Sigmoid colon (tissue), 7 donors: ENCODE measurements around the gene CWC27. TPM values are rescaled to one million over a fixed set of nuclear protein-coding genes. Genes with fewer than 3 reads are reported as not detected.

ENCODE experiments used
- DNase-seq: peaks from one replicate; pipeline ENCODE4 v3.0.0-alpha.2; 2019
- H3K27ac ChIP-seq, 4 donors: fragments of 200-600 bp; sonication (generic); one replicate each; pipeline ENCODE4 v1.5.1; 2016 to 2019; ENCODE audit warnings: mild to moderate bottlenecking in 1 of 4
- H3K27me3 ChIP-seq, 3 donors: fragments of 200-600 bp; sonication (generic); one replicate each; pipeline ENCODE4 v1.5.1; 2019; ENCODE audit warnings: mild to moderate bottlenecking in 1 of 3
- H3K36me3 ChIP-seq, 4 donors: fragments of 200-600 bp; sonication (generic); one replicate each; pipeline ENCODE4 v1.5.1; 2016 to 2019
- H3K4me1 ChIP-seq, 4 donors: fragments of 200-600 bp; sonication (generic); one replicate each; pipeline ENCODE4 v1.5.1; 2017 to 2019
- H3K4me3 ChIP-seq, 4 donors: fragments of 200-600 bp; sonication (generic); one replicate each; pipeline ENCODE4 v1.5.1; 2017 to 2019; ENCODE audit warnings: mild to moderate bottlenecking in 2 of 4, moderate library complexity in 1 of 4
- H3K9me3 ChIP-seq, 4 donors: fragments of 200-600 bp in 3 of 4; sonication (generic) in 3 of 4; one replicate each; pipeline versions ENCODE4 v1.5.1 to v1.6.1; 2013 to 2019
- EP300 ChIP-seq, 4 donors: sonication (generic); formaldehyde crosslinking; IDR thresholded peaks; one replicate each; pipeline ENCODE4 v1.6.1; 2017; ENCODE audit warnings: antibody characterized with exemption in 4 of 4
- POLR2A ChIP-seq, 2 donors: fragments of 450-650 bp; IDR thresholded peaks; one replicate each; pipeline ENCODE4 v1.6.1; 2016; ENCODE audit warnings: antibody characterized with exemption in 2 of 2, mild to moderate bottlenecking in 2 of 2, moderate library complexity in 2 of 2
- POLR2AphosphoS5 ChIP-seq, 4 donors: sonication (generic); formaldehyde crosslinking; IDR thresholded peaks; one replicate each; pipeline ENCODE4 v1.6.1; 2017; ENCODE audit warnings: antibody characterized with exemption in 4 of 4
- WGBS, 2 donors: extraction: QIAGEN DNeasy Blood & Tissue Kit; methylation state at CpG; one replicate each; pipeline ENCODE4 v1.1.7; 2013; 5-methylcytosine and 5-hydroxymethylcytosine counted together
- intact Hi-C: fragments of 100-400 bp; cut with DNase I; formaldehyde crosslinking; loops from one replicate; pipeline ENCODE4 v1.15.1; 2023
- polyA plus RNA-seq, 3 donors: library from polyadenylated mRNA; stranded (reverse); fragments of 200-250 nt; gene quantifications; one replicate each; pipeline ENCODE4 v1.2.3, GENCODE V29; 2013
- total RNA-seq, 4 donors: library from RNA; depleted of rRNA; stranded (reverse); fragments of >200 nt; gene quantifications; one replicate each; pipeline ENCODE4 v1.1.0, GENCODE V29; 2016
- TF ChIP-seq, protein P1 (sequence below), 4 experiments: fragments of 450-650 bp in 3 of 4; fragments of 200-600 bp in 1 of 4; IDR thresholded peaks; one replicate each; pipeline ENCODE4 v1.5.1; 2016 to 2019; ENCODE audit warnings: antibody characterized with exemption in 4 of 4, mild to moderate bottlenecking in 3 of 4, moderate library complexity in 2 of 4
- donor health status: healthy with polysubstance abuse.
- donor health status: Bipolar disorder and iron deficiency.
- donor health status: healthy.

The CWC27 gene
- total and polyA plus RNA-seq, 7 donors: 11.3 to 27.7 (median 18.9) TPM

DNA sequence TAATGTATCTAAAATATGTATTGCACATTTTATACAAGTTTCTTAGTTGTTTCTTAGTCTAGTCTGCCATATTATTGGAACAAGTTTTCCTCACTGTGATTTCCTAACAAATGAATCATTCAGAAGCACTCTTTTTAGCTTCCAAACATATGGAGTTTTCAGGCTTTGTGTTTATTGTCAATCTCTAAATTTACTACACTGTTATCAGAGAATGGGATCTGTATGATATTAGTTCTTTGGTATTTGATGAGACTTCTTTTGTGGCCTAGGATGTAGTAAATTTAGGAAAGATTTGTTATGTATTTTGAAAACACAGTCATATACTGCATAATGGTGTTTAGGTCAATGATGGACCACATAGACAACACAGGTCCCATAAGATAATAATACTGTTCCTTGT, 25.9 kb upstream of the CWC27 start:
- no peaks in the 10 kb centered on the region for H3K9me3 ChIP-seq
- no peak overlapping the region for H3K4me3 ChIP-seq
- no peaks in the 10 kb centered on the region for H3K4me1 ChIP-seq
- no peak overlapping the region for H3K27ac ChIP-seq
- intact Hi-C loops: no loop called here
- peaks cover 0 to 25% (median 2%) of the 10 kb centered on the region in 4 donors for H3K36me3 ChIP-seq
- DNase-seq: no peak
- no peaks in the 10 kb centered on the region for H3K27me3 ChIP-seq
- TF ChIP-seq POLR2A (IDR thresholded peaks at IDR 0.05) (no peak), POLR2AphosphoS5 (IDR thresholded peaks at IDR 0.05) (no peak), EP300 (IDR thresholded peaks at IDR 0.05) (no peak)
- TF ChIP-seq, protein P1, sequence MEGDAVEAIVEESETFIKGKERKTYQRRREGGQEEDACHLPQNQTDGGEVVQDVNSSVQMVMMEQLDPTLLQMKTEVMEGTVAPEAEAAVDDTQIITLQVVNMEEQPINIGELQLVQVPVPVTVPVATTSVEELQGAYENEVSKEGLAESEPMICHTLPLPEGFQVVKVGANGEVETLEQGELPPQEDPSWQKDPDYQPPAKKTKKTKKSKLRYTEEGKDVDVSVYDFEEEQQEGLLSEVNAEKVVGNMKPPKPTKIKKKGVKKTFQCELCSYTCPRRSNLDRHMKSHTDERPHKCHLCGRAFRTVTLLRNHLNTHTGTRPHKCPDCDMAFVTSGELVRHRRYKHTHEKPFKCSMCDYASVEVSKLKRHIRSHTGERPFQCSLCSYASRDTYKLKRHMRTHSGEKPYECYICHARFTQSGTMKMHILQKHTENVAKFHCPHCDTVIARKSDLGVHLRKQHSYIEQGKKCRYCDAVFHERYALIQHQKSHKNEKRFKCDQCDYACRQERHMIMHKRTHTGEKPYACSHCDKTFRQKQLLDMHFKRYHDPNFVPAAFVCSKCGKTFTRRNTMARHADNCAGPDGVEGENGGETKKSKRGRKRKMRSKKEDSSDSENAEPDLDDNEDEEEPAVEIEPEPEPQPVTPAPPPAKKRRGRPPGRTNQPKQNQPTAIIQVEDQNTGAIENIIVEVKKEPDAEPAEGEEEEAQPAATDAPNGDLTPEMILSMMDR (IDR thresholded peaks at IDR 0.05): no peak

DNA sequence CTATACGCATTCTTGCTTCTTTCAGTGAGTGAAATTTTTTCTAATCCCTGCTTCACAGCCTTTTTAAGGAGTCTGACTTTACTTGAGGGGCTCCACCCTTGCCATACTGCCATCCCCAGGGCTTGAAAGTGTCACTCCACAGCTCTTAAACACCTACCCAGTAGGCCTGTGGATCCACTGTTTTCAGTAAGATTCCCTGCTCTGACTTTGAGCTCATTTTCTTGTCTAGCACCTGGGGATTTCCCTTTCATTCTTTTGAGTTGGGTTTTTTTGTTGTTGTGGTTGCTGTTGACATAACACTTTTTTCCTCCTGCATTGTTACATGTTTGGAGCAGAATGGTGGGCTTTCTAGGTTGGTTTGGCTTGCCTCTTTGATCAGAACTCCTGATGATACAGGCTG, 23.8 kb upstream of the CWC27 start:
- Histone ChIP-seq H3K4me3 (no peak overlapping the region), H3K36me3 (peaks cover 0 to 11% (median 2%) of the 10 kb centered on the region in 4 donors), H3K27me3 (no peaks in the 10 kb centered on the region), H3K27ac (no peak overlapping the region), H3K9me3 (no peaks in the 10 kb centered on the region), H3K4me1 (no peaks in the 10 kb centered on the region)
- TF ChIP-seq, protein P1 (IDR thresholded peaks at IDR 0.05): no peak
- TF ChIP-seq POLR2AphosphoS5 (IDR thresholded peaks at IDR 0.05) (no peak), EP300 (IDR thresholded peaks at IDR 0.05) (no peak), POLR2A (IDR thresholded peaks at IDR 0.05) (no peak)
- WGBS, 2 donors: 96 to 97% methylated on average over 1 of the region's 1 CpG
- DNase-seq: no peak
- intact Hi-C loops: no loop called here

DNA sequence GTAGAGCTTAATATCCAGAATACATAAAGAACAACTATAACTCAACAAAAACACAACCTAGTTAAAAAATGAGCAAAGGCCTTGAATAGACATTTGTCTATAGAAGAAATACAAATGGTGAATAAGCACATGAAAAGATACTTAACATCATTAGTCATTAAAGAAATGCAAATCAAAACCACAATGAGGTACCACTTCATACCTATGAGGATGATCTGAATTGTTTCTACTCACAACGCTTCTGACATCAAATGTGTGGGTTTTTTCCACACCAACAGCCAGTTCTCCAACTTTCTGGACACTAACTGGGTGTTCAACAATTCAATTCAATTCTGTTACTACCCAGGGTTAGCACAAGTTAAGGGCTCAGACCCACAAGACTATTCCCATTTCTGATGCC, 22.3 kb upstream of the CWC27 start:
- Histone ChIP-seq H3K27me3 (no peaks in the 10 kb centered on the region), H3K9me3 (no peaks in the 10 kb centered on the region), H3K4me1 (no peaks in the 10 kb centered on the region), H3K27ac (no peak overlapping the region), H3K36me3 (no peaks in the 10 kb centered on the region), H3K4me3 (no peak overlapping the region)
- no peak for DNase-seq
- 86 to 96% methylated on average over 1 of the region's 1 CpG for WGBS, 2 donors
- TF ChIP-seq POLR2AphosphoS5 (IDR thresholded peaks at IDR 0.05) (no peak), POLR2A (IDR thresholded peaks at IDR 0.05) (no peak), EP300 (IDR thresholded peaks at IDR 0.05) (no peak)
- TF ChIP-seq, protein P1 (IDR thresholded peaks at IDR 0.05): no peak
- intact Hi-C loops: no loop called here

DNA sequence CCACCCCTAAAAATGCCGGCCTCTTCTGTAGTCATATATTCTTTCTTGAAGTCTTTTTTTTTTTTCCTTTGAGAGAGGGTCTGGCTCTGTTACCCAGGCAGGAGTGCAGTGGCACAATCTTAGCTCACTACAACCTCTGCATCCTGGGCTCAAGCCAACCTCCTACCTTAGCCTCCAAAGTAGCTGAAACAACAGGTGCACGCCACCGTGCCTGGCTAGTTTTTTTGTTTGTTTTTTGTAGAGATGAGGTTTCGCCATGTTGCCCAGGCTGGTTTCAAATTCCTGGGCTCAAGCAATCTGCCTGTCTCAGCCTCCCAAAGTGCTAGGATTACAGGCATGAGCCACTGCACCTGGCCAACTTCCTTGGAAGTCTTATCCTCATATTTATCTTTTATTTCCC, 19.3 kb upstream of the CWC27 start:
- H3K4me3 ChIP-seq: no peak overlapping the region
- intact Hi-C loops: no loop called here
- H3K27ac ChIP-seq: no peak overlapping the region
- TF ChIP-seq POLR2AphosphoS5 (IDR thresholded peaks at IDR 0.05): no peak
- TF ChIP-seq, protein P1 (IDR thresholded peaks at IDR 0.05): no peak
- TF ChIP-seq EP300 (IDR thresholded peaks at IDR 0.05): no peak
- no peak for TF ChIP-seq POLR2A (IDR thresholded peaks at IDR 0.05)
- no peak for DNase-seq
- no peaks in the 10 kb centered on the region for H3K9me3 ChIP-seq
- peaks cover 0 to 14% (median 0%) of the 10 kb centered on the region in 4 donors for H3K36me3 ChIP-seq
- 81 to 90% methylated on average over 4 of the region's 4 CpGs for whole genome bisulfite sequencing, 2 donors
- no peaks in the 10 kb centered on the region for H3K4me1 ChIP-seq
- no peaks in the 10 kb centered on the region for H3K27me3 ChIP-seq

DNA sequence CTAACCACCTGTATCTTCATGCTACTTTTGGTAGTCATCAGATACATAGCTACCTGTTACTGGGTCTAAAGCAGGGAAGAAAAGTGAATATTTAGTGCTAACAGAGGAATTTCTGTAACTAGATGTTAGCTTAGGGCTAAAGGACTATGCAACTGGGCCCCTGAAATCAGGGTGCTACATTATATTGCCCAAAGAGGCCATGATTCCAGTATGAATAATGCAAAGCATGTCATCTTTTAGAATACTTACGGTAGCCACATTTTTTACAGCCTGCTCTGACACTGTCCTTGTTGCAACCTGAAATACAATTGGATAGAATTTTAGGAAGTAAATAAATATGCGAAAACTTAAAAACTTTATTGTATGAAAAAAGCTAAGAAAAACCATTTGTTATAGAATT, 14.7 kb upstream of the CWC27 start:
- no peaks in the 10 kb centered on the region for H3K4me1 ChIP-seq
- TF ChIP-seq POLR2AphosphoS5 (IDR thresholded peaks at IDR 0.05) (no peak), EP300 (IDR thresholded peaks at IDR 0.05) (no peak), POLR2A (IDR thresholded peaks at IDR 0.05) (no peak)
- TF ChIP-seq, protein P1 (IDR thresholded peaks at IDR 0.05): no peak
- no peaks in the 10 kb centered on the region for H3K27me3 ChIP-seq
- peaks cover 0 to 15% (median 0%) of the 10 kb centered on the region in 4 donors for H3K36me3 ChIP-seq
- intact Hi-C loops: no loop called here
- no peak overlapping the region for H3K4me3 ChIP-seq
- no peaks in the 10 kb centered on the region for H3K9me3 ChIP-seq
- H3K27ac ChIP-seq: no peak overlapping the region
- 98 to 99% methylated on average over 2 of the region's 2 CpGs for WGBS, 2 donors
- no peak for DNase-seq
